ENCODE measurements around the gene TIRAP.

TIRAP gene

DNA sequence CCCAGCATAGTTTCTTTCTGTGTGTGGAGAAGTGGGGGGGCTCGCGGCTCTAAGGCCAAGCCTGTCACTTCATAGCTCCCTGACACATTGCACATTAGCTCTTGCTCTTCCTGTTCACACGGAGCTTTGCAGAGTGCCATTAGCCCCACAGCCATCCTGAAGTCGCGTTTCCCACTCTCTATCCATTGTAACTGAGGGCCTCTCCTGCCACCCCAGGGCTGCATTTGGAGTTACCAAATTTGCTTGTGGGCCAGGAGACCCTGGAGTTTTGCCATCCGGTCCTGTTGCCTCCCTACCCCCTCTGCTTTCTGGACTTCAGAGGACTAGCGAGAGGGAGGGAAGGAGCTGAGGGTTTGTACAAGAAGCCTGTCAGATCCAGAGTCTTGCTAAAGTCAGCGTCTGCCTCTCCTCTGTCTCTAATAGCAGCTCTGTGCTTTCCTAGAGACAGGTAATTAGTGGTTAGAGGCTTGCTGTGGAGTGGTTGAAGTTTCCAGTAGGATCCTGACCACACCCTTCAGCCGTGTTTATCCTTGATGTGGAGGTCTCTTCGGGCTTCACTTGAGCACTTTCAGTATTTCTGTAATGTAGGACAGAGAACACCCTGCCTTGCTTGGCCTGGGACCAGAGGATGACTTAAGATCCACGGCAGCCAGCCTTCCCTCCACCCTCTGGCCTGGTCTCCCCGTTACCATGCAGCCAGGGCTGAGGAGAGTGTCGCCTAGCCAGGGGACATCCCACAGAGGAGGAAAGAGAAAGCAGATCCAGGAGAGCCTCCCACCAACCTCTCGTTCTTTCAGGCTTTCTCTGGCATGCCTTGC lies 35.1 kb downstream of the TIRAP start:
- peak; percentile 94 for DNase-seq (ENCODE audit: low read depth, low spot score)
- H3K4me3 ChIP-seq (ENCODE audit: low read depth, low read length) = peak overlapping the region; percentile 16
- TF ChIP-seq, protein P1, sequence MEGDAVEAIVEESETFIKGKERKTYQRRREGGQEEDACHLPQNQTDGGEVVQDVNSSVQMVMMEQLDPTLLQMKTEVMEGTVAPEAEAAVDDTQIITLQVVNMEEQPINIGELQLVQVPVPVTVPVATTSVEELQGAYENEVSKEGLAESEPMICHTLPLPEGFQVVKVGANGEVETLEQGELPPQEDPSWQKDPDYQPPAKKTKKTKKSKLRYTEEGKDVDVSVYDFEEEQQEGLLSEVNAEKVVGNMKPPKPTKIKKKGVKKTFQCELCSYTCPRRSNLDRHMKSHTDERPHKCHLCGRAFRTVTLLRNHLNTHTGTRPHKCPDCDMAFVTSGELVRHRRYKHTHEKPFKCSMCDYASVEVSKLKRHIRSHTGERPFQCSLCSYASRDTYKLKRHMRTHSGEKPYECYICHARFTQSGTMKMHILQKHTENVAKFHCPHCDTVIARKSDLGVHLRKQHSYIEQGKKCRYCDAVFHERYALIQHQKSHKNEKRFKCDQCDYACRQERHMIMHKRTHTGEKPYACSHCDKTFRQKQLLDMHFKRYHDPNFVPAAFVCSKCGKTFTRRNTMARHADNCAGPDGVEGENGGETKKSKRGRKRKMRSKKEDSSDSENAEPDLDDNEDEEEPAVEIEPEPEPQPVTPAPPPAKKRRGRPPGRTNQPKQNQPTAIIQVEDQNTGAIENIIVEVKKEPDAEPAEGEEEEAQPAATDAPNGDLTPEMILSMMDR (IDR thresholded peaks at IDR 0.05; ENCODE audit: low read depth, low read length) = no peak
- in situ Hi-C loops (cut with HindIII; ENCODE audit: low sequenced_read_pairs) = no loop called here

DNA sequence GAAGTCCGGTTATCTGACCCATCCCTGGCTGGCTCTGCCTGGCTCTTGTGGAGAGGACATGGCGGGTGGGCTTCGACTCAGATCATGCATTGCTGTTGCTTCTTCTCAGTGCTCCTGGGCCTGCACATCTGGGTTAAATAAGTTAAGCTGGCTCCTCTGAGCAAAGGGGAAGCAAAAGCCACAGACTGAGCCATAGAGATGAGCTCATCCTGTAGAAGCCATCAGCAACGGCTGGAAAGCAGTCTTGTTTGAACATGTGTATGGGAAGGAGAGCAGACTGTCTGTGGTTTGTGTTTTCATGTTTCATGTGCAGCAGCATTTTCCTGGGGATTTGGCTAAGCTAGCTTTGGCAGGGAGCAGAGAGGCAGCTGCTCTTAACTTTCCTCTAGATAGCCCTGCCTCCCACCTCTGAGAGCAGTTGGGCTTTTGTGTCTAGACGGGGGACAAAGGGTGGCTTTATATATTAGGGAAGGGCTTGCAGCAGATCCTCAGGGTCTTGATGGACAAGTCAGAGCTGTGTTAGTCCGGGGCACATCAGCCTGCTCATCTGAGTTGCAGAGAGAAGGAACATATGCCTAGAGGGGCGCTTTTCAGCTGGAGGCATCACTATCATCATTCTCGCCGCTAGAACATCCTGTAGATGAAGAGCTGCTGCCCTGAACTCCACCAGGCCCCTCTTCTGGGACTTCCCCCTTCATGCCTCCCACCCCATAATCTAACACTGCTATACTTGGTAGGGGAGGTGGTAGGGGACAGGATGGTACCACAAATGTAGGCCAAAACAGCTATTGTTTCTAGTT lies 35.9 kb downstream of the TIRAP start:
- DNase-seq (ENCODE audit: low read depth, low spot score) = peak; percentile 96
- in situ Hi-C loops (cut with HindIII; ENCODE audit: low sequenced_read_pairs) = no loop called here
- peak overlapping the region; percentile 16 for H3K4me3 ChIP-seq (ENCODE audit: low read depth, low read length)

DNA sequence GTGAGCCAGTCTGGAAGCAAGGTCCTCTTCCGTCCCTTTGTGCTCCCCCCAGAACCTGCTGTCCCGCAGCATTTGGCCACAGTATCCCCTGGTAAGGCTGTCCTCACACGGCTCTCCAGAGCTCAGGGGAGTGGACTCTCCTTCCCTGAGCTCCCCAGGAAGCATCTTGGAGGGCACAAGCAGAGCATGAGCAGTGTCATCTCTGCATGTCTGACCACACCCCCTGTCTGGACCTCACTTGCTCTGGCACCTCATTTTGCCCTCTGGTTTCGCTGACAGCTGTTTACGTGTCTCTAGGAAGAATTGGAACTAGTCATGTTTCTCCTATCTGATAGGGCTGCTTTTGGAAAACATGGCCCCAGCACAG lies 36.5 kb downstream of the TIRAP start:
- DNase-seq (ENCODE audit: low read depth, low spot score) = no peak
- in situ Hi-C loops (cut with HindIII; ENCODE audit: low sequenced_read_pairs) = no loop called here
- TF ChIP-seq, protein P1 (IDR thresholded peaks at IDR 0.05; ENCODE audit: low read depth, low read length) = no peak
- no peak overlapping the region for H3K4me3 ChIP-seq (ENCODE audit: low read depth, low read length)

More for the DNA sequence above, 35.9 kb downstream of the TIRAP start:
- TF ChIP-seq, protein P1 (IDR thresholded peaks at IDR 0.05; ENCODE audit: low read depth, low read length) = no peak

DNA sequence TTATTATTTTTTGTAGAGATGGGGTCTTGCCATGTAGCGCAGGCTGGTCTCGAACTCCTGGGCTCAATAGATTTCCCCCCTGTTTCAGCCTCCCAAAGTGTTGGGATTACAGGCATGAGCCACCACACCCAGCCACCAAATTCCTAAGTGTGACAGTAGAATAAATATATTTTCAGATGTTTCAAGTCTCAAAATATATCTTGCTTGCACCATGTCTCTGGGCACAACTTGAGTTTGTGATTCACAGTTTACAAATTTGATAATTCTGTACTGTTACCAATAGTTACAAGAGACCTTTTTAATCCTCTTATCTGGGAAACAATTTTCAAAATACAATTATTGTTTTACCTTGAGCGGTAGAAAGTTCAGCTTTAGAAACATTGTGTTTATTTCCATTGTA lies 40.1 kb downstream of the TIRAP start:
- TF ChIP-seq, protein P1 (IDR thresholded peaks at IDR 0.05; ENCODE audit: low read depth, low read length) = no peak
- no peak overlapping the region for H3K4me3 ChIP-seq (ENCODE audit: low read depth, low read length)
- in situ Hi-C loops (cut with HindIII; ENCODE audit: low sequenced_read_pairs) = no loop called here

DNA sequence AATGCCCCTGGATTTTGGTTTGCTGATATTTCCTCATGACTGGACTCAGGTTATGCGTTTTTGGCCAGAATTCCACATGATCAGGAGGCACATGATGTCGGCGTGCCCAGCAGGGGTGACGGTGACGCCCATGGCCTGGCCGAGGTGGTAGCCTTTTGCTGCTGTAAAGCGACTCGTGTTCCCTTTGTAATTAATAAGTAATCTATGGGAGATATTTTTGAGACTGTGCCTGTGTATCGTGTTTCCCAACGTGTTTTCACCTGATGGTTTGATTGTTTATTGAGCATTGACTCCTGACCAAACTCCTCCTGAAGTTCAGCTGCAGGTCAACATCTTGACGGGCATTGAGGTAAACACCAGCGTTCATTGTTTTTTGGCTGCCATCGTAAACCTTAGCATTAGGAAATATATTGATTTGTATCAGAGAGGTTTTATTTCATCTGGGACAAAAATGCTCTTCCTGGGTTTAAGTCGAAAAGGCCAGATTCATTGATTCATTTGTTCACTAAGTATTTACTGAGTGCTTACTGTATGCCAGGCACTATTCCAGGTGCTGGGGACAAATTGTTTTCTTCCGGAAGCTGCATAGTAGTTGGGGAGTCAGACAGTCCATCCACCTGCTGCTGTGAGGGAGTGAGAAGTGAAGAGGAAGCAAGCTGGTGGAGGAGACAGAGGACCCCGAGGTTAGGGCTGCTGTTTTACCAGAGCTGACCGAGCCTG lies 44.5 kb downstream of the TIRAP start:
- no peak overlapping the region for H3K4me3 ChIP-seq (ENCODE audit: low read depth, low read length)
- in situ Hi-C loops (cut with HindIII; ENCODE audit: low sequenced_read_pairs) = no loop called here
- DNase-seq (ENCODE audit: low read depth, low spot score) = no peak
- TF ChIP-seq, protein P1 (IDR thresholded peaks at IDR 0.05; ENCODE audit: low read depth, low read length) = no peak

More for the DNA sequence above, 40.1 kb downstream of the TIRAP start:
- no peak for DNase-seq (ENCODE audit: low read depth, low spot score)

DNA sequence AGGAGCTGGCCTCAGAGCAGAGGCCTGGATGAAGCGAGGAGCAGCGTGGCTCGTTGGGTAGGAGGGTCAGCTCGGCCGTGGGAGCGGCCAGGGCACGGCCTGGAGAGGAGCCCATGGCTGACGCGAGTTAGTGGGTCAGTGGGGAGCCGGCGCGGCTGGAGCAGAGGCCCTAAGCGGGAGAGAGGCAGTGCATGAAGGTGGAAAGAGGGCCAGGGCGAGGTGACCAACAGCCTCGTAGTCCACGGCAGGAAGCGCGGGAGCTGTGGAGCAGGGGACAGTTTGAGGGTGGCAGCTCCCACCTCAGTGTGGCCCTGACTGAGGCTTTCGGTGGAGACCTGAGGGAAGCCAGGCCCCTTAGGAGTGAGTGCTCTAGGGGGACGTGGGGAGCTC lies 45.1 kb downstream of the TIRAP start:
- H3K4me3 ChIP-seq (ENCODE audit: low read depth, low read length) = no peak overlapping the region
- no peak for DNase-seq (ENCODE audit: low read depth, low spot score)
- TF ChIP-seq, protein P1 (IDR thresholded peaks at IDR 0.05; ENCODE audit: low read depth, low read length) = no peak
- in situ Hi-C loops (cut with HindIII; ENCODE audit: low sequenced_read_pairs) = no loop called here
